PFSK-1 (cell line): ENCODE data around the gene KDM4C.

Experiments
- FOXP2 ChIP-seq: optimal IDR thresholded peaks from 2 replicates; pipeline ENCODE3; 2011; ENCODE audit warnings: borderline replicate concordance, control low read depth, inconsistent platforms; ENCODE audit not compliant: insufficient read depth; ENCODE audit errors: extremely low read length, extremely low read depth
- POLR2AphosphoS5 ChIP-seq: IDR thresholded peaks from 2 replicates; pipeline ENCODE4 v1.6.1; 2012; ENCODE audit warnings: low read depth, mild to moderate bottlenecking, control low read depth, low read length, moderate library complexity
- SIN3A ChIP-seq: IDR thresholded peaks from 2 replicates; pipeline ENCODE4 v1.6.1; 2012; ENCODE audit warnings: mild to moderate bottlenecking, low read length, moderate library complexity, borderline replicate concordance; ENCODE audit not compliant: insufficient read depth
- TAF1 ChIP-seq: IDR thresholded peaks from 2 replicates; pipeline ENCODE4 v1.6.1; 2012; ENCODE audit warnings: low read length, control low read depth, borderline replicate concordance; ENCODE audit not compliant: insufficient read depth
- TF ChIP-seq, protein P1 (sequence below), 2 experiments: IDR thresholded peaks; 2 replicates each; pipeline versions ENCODE4 v1.6.1 to v1.8.0; 2011 to 2012; ENCODE audit warnings: low read depth in 2 of 2, low read length in 2 of 2, control low read depth in 1 of 2, inconsistent platforms in 1 of 2, mild to moderate bottlenecking in 1 of 2, moderate library complexity in 1 of 2; ENCODE audit not compliant: insufficient read depth in 1 of 2

Gene KDM4C

DNA sequence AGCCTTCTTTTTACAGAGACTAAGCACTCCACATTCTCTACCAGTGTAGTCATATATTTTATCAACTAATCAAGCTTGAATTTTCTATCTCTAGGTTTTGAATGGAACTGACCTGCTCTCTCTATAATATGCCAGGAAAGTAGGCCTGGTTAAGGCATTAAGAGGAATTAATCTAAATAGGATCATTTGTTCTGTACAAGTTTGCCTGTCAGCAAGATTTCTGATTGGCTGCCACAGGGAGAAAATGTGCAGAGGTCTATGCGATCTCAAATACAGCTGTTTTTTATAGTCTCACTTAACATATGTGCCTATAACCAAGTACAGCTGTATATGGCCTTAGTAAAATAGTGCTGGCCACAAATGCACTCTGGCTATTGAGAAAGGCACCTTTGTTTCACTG, 418.8 kb downstream of the KDM4C start:
- TF ChIP-seq FOXP2 (no peak), TAF1 (no peak), SIN3A (no peak), POLR2AphosphoS5 (no peak)
- TF ChIP-seq, protein P1, sequence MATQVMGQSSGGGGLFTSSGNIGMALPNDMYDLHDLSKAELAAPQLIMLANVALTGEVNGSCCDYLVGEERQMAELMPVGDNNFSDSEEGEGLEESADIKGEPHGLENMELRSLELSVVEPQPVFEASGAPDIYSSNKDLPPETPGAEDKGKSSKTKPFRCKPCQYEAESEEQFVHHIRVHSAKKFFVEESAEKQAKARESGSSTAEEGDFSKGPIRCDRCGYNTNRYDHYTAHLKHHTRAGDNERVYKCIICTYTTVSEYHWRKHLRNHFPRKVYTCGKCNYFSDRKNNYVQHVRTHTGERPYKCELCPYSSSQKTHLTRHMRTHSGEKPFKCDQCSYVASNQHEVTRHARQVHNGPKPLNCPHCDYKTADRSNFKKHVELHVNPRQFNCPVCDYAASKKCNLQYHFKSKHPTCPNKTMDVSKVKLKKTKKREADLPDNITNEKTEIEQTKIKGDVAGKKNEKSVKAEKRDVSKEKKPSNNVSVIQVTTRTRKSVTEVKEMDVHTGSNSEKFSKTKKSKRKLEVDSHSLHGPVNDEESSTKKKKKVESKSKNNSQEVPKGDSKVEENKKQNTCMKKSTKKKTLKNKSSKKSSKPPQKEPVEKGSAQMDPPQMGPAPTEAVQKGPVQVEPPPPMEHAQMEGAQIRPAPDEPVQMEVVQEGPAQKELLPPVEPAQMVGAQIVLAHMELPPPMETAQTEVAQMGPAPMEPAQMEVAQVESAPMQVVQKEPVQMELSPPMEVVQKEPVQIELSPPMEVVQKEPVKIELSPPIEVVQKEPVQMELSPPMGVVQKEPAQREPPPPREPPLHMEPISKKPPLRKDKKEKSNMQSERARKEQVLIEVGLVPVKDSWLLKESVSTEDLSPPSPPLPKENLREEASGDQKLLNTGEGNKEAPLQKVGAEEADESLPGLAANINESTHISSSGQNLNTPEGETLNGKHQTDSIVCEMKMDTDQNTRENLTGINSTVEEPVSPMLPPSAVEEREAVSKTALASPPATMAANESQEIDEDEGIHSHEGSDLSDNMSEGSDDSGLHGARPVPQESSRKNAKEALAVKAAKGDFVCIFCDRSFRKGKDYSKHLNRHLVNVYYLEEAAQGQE (IDR thresholded peaks at IDR 0.05; ENCODE audit: insufficient read depth in 1 of 2, low read depth in 2 of 2, low read length in 2 of 2): no peak

DNA sequence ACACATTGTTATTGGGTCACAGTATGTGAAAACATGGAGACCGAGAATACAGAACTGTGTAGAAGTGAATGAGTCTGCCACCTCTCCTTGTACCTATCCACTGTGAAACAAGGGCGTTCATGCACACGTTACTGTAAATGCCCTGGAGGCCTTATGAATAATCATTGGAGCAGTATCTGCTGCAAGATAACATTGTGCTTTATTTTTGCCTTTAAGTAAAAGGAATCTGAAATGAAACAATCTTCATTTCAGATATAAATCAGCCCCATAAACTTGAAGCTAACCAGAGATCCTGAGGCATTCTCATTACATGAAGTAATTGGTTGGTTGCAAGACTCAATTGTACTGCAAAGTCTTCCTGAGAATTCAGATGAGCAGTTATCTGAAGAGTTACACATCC, 419.6 kb downstream of the KDM4C start:
- TF ChIP-seq FOXP2: no peak
- no peak for TF ChIP-seq TAF1
- TF ChIP-seq SIN3A: no peak
- TF ChIP-seq POLR2AphosphoS5: no peak
- TF ChIP-seq, protein P1 (IDR thresholded peaks at IDR 0.05; ENCODE audit: insufficient read depth in 1 of 2, low read depth in 2 of 2, low read length in 2 of 2): no peak

DNA sequence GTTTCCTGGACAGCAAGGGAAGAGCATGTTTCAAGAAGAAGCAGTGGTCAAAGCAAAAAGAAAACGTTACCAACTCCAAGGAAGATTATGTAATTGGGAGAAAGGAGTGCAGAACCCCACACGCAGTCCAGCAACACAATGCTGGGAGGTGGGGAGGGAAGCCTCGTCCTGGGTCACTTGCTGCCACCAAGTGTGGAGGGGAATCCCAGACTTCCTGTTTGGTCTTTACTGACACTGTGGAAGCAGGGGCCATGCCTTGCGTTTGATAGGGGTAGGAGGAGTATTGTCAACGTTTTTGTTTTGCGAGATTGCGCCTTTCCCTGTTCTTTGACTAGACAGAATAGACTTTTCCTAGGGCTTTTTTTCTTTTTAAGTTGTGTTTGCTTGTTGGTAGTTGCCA, 421.0 kb downstream of the KDM4C start:
- TF ChIP-seq SIN3A: no peak
- TF ChIP-seq TAF1: no peak
- no peak for TF ChIP-seq POLR2AphosphoS5
- TF ChIP-seq, protein P1 (IDR thresholded peaks at IDR 0.05; ENCODE audit: insufficient read depth in 1 of 2, low read depth in 2 of 2, low read length in 2 of 2): no peak
- no peak for TF ChIP-seq FOXP2

DNA sequence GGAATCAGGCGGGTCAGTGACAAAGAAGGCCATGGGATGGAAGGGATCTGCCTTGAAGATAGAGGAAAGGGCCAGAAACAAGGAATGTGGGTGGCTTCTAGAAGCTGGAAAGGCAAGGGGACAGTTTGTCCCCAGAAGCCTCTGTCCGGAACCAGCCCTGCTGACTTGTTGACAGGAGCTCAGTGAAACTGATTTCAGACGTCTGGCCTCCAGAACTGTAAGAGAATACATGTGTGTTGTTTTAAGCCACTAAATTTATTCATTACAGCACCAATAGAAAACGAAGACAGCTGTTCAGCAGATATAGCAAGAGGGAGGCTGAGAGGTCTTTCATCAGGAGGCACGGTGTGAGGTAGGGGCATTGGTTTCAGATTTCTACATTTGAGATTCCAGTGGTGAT, 422.5 kb downstream of the KDM4C start:
- TF ChIP-seq, protein P1 (IDR thresholded peaks at IDR 0.05; ENCODE audit: insufficient read depth in 1 of 2, low read depth in 2 of 2, low read length in 2 of 2): no peak
- TF ChIP-seq POLR2AphosphoS5 (no peak), FOXP2 (no peak), SIN3A (no peak)

DNA sequence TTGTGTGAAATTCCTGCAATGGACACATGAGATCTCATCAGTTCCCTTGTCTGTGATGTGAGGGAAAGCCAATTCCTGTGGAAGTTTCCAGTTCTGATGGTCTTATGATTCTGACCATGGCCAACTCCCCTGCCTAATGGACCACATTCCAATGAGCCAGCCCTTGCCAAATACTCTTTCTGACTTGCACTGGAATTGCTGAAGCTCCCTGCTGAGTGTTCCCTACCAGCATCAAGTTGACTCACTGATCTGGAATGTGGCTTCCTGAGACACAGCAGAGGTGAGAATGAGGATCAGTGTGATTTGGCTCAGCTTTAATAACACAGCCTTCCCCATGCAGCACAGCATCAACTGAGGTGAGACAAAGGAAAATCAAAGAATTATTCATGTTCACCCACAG, 427.8 kb downstream of the KDM4C start:
- no peak for TF ChIP-seq POLR2AphosphoS5
- TF ChIP-seq, protein P1 (IDR thresholded peaks at IDR 0.05; ENCODE audit: insufficient read depth in 1 of 2, low read depth in 2 of 2, low read length in 2 of 2): no peak
- no peak for TF ChIP-seq FOXP2
- no peak for TF ChIP-seq TAF1
- TF ChIP-seq SIN3A: no peak
